H9 (cell line): ENCODE results near the gene BIRC6. TPM values are rescaled to one million over a fixed set of nuclear protein-coding genes. Genes with fewer than 3 reads are reported as not detected.

Experiments
- DNase-seq: peaks from one replicate; pipeline ENCODE4 v3.0.0-alpha.2; 2017
- H2AFZ ChIP-seq: one replicate; pipeline ENCODE4 v1.6.1; 2013; ENCODE audit warnings: mild to moderate bottlenecking, low read length, control low read depth, moderate library complexity
- H2AK5ac ChIP-seq: 2 replicates; pipeline ENCODE4 v1.6.1; 2013; ENCODE audit warnings: low read length, control low read depth, mixed read lengths; ENCODE audit not compliant: insufficient read length
- H2BK120ac ChIP-seq: one replicate; pipeline ENCODE4 v1.6.1; 2013; ENCODE audit warnings: low read depth, mild to moderate bottlenecking, low read length, control low read depth, inconsistent platforms; ENCODE audit not compliant: poor library complexity, severe bottlenecking
- H2BK12ac ChIP-seq: 2 replicates; pipeline ENCODE4 v1.6.1; 2013; ENCODE audit warnings: low read length, control low read depth, mixed read lengths, low read depth; ENCODE audit not compliant: insufficient read length
- H2BK15ac ChIP-seq: 2 replicates; pipeline ENCODE4 v1.6.1; 2013; ENCODE audit warnings: low read depth, low read length, control low read depth
- H2BK20ac ChIP-seq: one replicate; pipeline ENCODE4 v1.6.1; 2013; ENCODE audit warnings: low read depth, mild to moderate bottlenecking, low read length, control low read depth, inconsistent platforms; ENCODE audit not compliant: poor library complexity, severe bottlenecking
- H2BK5ac ChIP-seq: 2 replicates; pipeline ENCODE4 v1.6.1; 2013; ENCODE audit warnings: low read length, control low read depth, mixed read lengths; ENCODE audit not compliant: insufficient read length
- H3K14ac ChIP-seq: 2 replicates; pipeline ENCODE4 v1.6.1; 2013; ENCODE audit warnings: low read length, control low read depth; ENCODE audit not compliant: insufficient read depth
- H3K18ac ChIP-seq: 2 replicates; pipeline ENCODE4 v1.6.1; 2013; ENCODE audit warnings: low read depth, mild to moderate bottlenecking, mixed read lengths, low read length, control low read depth; ENCODE audit not compliant: insufficient read length
- H3K23ac ChIP-seq: 2 replicates; pipeline ENCODE4 v1.6.1; 2013; ENCODE audit warnings: low read length, control low read depth, mixed read lengths, low read depth; ENCODE audit not compliant: insufficient read length
- H3K23me2 ChIP-seq: 2 replicates; pipeline ENCODE4 v1.6.1; 2013; ENCODE audit warnings: low read depth, mild to moderate bottlenecking, mixed read lengths, low read length, control low read depth; ENCODE audit not compliant: insufficient read length, poor library complexity, severe bottlenecking
- H3K27ac ChIP-seq: 2 replicates; pipeline ENCODE4 v1.5.1; 2013; ENCODE audit warnings: low read length, control low read depth, mixed read lengths, low read depth; ENCODE audit not compliant: insufficient read length
- H3K27me3 ChIP-seq: 2 replicates; pipeline ENCODE4 v1.6.1; 2013; ENCODE audit warnings: low read length, control low read depth, inconsistent platforms; ENCODE audit not compliant: insufficient read depth
- H3K4ac ChIP-seq: 2 replicates; pipeline ENCODE4 v1.6.1; 2013; ENCODE audit warnings: low read depth, mild to moderate bottlenecking, control low read depth, inconsistent platforms, low read length, moderate library complexity
- H3K4me1 ChIP-seq: 2 replicates; pipeline ENCODE4 v1.6.1; 2013; ENCODE audit warnings: low read length, control low read depth, inconsistent platforms; ENCODE audit not compliant: insufficient read depth
- H3K4me2 ChIP-seq: 2 replicates; pipeline ENCODE4 v1.6.1; 2013; ENCODE audit warnings: low read length, control low read depth, mixed read lengths; ENCODE audit not compliant: insufficient read length, insufficient read depth
- H3K56ac ChIP-seq: 2 replicates; pipeline ENCODE4 v1.6.1; 2013; ENCODE audit warnings: low read depth, mild to moderate bottlenecking, mixed read lengths, low read length, control low read depth; ENCODE audit not compliant: insufficient read length
- H3K79me1 ChIP-seq: 2 replicates; pipeline ENCODE4 v1.6.1; 2013; ENCODE audit warnings: low read depth, mild to moderate bottlenecking, moderate library complexity, low read length, control low read depth, inconsistent platforms; ENCODE audit not compliant: insufficient read depth, poor library complexity, severe bottlenecking
- H3K79me2 ChIP-seq: 2 replicates; pipeline ENCODE4 v1.6.1; 2013; ENCODE audit warnings: low read length, control low read depth, inconsistent platforms; ENCODE audit not compliant: insufficient read depth
- H3K9ac ChIP-seq: 2 replicates; pipeline ENCODE4 v1.6.1; 2013; ENCODE audit warnings: low read length, control low read depth, mixed read lengths; ENCODE audit not compliant: insufficient read length; ENCODE audit errors: extremely low read depth
- H3K9me3 ChIP-seq: one replicate; pipeline ENCODE4 v1.6.1; 2013; ENCODE audit warnings: low read depth, low read length, inconsistent platforms; ENCODE audit not compliant: control insufficient read depth
- H3T11ph ChIP-seq: one replicate; pipeline ENCODE4 v1.6.1; 2013; ENCODE audit warnings: mild to moderate bottlenecking, low read length, control low read depth, inconsistent platforms
- H4K20me1 ChIP-seq: one replicate; pipeline ENCODE4 v1.6.1; 2013; ENCODE audit not compliant: control insufficient read depth, insufficient read length, insufficient read depth
- H4K5ac ChIP-seq: 2 replicates; pipeline ENCODE4 v1.6.1; 2013; ENCODE audit warnings: low read depth, mild to moderate bottlenecking, mixed read lengths, low read length, control low read depth; ENCODE audit not compliant: insufficient read length
- H4K8ac ChIP-seq: replicated peaks from 2 replicates; pipeline ENCODE4 v1.6.1; 2013; ENCODE audit warnings: low read length, control low read depth, mixed read lengths, low read depth; ENCODE audit not compliant: insufficient read length
- H4K91ac ChIP-seq: 2 replicates; pipeline ENCODE4 v1.6.1; 2013; ENCODE audit warnings: low read depth, mild to moderate bottlenecking, moderate library complexity, mixed read lengths, low read length, control low read depth; ENCODE audit not compliant: insufficient read length
- H3K27ac Mint-ChIP-seq, 3 experiments: 2 replicates in 2 of 3; 3 replicates in 1 of 3; pipeline ENCODE4 v1.8.0; 2020 to 2021; ENCODE audit warnings: mixed read lengths in 3 of 3, mild to moderate bottlenecking in 1 of 3, moderate library complexity in 1 of 3
- H3K27me3 Mint-ChIP-seq: 2 replicates; pipeline ENCODE4 v1.8.0; 2021; ENCODE audit warnings: low read depth, mild to moderate bottlenecking, moderate library complexity, mixed read lengths
- H3K36me3 Mint-ChIP-seq, 3 experiments: 2 replicates in 2 of 3; 3 replicates in 1 of 3; pipeline ENCODE4 v1.8.0; 2020 to 2021; ENCODE audit warnings: low read depth in 3 of 3, mixed read lengths in 3 of 3; ENCODE audit not compliant: insufficient read depth in 1 of 3
- H3K4me1 Mint-ChIP-seq, 2 experiments: 2 replicates each; pipeline ENCODE4 v1.8.0; 2020; ENCODE audit warnings: mixed read lengths in 2 of 2
- H3K4me3 Mint-ChIP-seq, 2 experiments: 2 replicates in 1 of 2; 3 replicates in 1 of 2; pipeline ENCODE4 v1.8.0; 2020 to 2021; ENCODE audit warnings: mild to moderate bottlenecking in 2 of 2, mixed read lengths in 2 of 2, moderate library complexity in 1 of 2
- H3K9me3 Mint-ChIP-seq, 2 experiments: 2 replicates in 1 of 2; 3 replicates in 1 of 2; pipeline ENCODE4 v1.8.0; 2020; ENCODE audit warnings: mild to moderate bottlenecking in 2 of 2, mixed read lengths in 2 of 2, moderate library complexity in 1 of 2
- CTCF ChIP-seq: fragments of 200-600 bp; sonication (generic); conservative IDR thresholded peaks from 3 replicates; pipeline ENCODE4 v1.8.0; 2021; ENCODE audit warnings: antibody characterized with exemption, mild to moderate bottlenecking
- WGBS: extraction: QIAGEN DNeasy Blood & Tissue Kit; methylation state at CpG from one replicate; pipeline ENCODE4 v1.1.7; 2013; ENCODE audit warnings: missing lambda C conversion rate, low lambda C conversion rate, mixed read lengths; ENCODE audit not compliant: insufficient read length; ENCODE audit errors: extremely low coverage; 5-methylcytosine and 5-hydroxymethylcytosine counted together
- total RNA-seq: library from RNA; stranded (reverse); gene quantifications from 2 replicates; pipeline ENCODE4 v1.2.1, GENCODE V29; 2021

The BIRC6 gene
- total RNA-seq, 1 experiment from 2014 or later = 78.8 TPM

DNA sequence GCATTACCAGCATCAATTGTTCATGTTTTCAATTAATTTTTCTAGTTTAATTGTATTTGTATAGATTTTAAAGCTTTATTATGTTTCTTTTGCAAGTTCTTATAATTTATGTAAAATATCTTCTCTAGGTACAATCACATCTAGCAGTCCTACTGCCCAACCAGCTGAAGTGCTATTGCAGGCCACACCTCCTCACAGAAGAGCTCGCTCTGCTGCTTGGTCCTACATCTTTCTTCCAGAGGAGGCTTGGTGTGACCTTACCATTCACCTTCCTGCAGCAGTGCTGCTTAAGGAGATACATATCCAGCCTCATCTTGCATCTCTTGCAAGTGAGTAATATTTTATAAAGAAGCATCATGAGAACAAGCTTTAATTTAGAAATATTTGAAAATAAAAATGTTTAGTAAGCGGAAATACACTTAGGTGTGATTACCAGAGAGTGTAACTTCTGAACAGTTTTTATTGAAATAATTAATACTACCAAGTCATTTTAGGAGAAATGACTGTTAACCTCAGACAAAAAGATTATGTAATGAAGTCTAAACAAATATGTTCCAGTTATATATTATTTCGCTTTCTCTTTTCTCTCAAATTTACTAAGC is 148.2 kb downstream of the BIRC6 start:
- Histone ChIP-seq H3K4me2 (no peak overlapping the region), H3K14ac (no peak overlapping the region), H3K9me3 (no peaks in the 10 kb centered on the region), H2AFZ (no peak overlapping the region), H4K8ac (no peak overlapping the region), H3T11ph (no peak overlapping the region), H3K79me1 (no peaks in the 10 kb centered on the region), H2AK5ac (no peak overlapping the region), H2BK120ac (no peak overlapping the region), H3K27me3 (no peaks in the 10 kb centered on the region), H2BK20ac (no peak overlapping the region), H3K9ac (no peak overlapping the region), H3K79me2 (no peaks in the 10 kb centered on the region), H3K18ac (no peak overlapping the region), H4K5ac (no peak overlapping the region), H2BK12ac (no peak overlapping the region), H3K4ac (no peak overlapping the region), H2BK15ac (no peak overlapping the region), H3K4me1 (no peaks in the 10 kb centered on the region), H3K23me2 (no peaks in the 10 kb centered on the region), H3K56ac (no peak overlapping the region), H3K23ac (no peak overlapping the region), H3K27ac (no peak overlapping the region), H4K91ac (no peak overlapping the region), H4K20me1 (no peaks in the 10 kb centered on the region), H2BK5ac (no peak overlapping the region)
- no peak for TF ChIP-seq CTCF
- H3K27ac Mint-ChIP-seq = no peak overlapping the region
- no peak overlapping the region for H3K4me3 Mint-ChIP-seq
- H3K36me3 Mint-ChIP-seq = peaks cover 9 to 64% (median 39%) of the 10 kb centered on the region in 3 experiments; a peak in 6 of 7 replicates
- 100% methylated on average over 1 of the region's 3 CpGs for WGBS
- no peaks in the 10 kb centered on the region for H3K4me1 Mint-ChIP-seq
- no peaks in the 10 kb centered on the region for H3K9me3 Mint-ChIP-seq
- H3K27me3 Mint-ChIP-seq = no peaks in the 10 kb centered on the region
- no peak for DNase-seq
